Activated T-cell treated with anti-CD3 and anti-CD28 coated beads for 24 hours (primary cell): ENCODE data around the gene TSHR.

Experiments used
- DNase-seq: peaks from one replicate; pipeline ENCODE4 v3.0.0-alpha.2; 2020; ENCODE audit warnings: low read depth

Gene TSHR

GRCh38 chr14:81178063-81178462, 222.6 kb downstream of the TSHR start:
- no peak for DNase-seq

- DNase-seq = no peak
Measured at GRCh38 chr14:81179631-81180030, 224.2 kb downstream of the TSHR start.

GRCh38 chr14:81187832-81188522, 232.6 kb downstream of the TSHR start:
- no peak for DNase-seq

GRCh38 chr14:81192594-81192993, 237.2 kb downstream of the TSHR start:
- no peak for DNase-seq

GRCh38 chr14:81193924-81194633, 238.7 kb downstream of the TSHR start:
- DNase-seq = no peak
